HEK293 (cell line): ENCODE data around the gene CCDC51.

ENCODE experiments used
- ATF2 ChIP-seq: fragments of 450-650 bp; formaldehyde crosslinking; IDR thresholded peaks from 2 replicates; pipeline ENCODE4 v1.5.1; 2016; ENCODE audit warnings: missing biosample characterization, missing genetic modification characterization, low read depth
- GLIS2 ChIP-seq: fragments of 450-650 bp; formaldehyde crosslinking; IDR thresholded peaks from 2 replicates; pipeline ENCODE4 v1.5.1; 2016; ENCODE audit warnings: missing biosample characterization, missing genetic modification characterization
- INSM2 ChIP-seq: fragments of 450-650 bp; formaldehyde crosslinking; IDR thresholded peaks from 2 replicates; pipeline ENCODE4 v1.5.1; 2016; ENCODE audit warnings: missing biosample characterization, missing genetic modification characterization
- KLF16 ChIP-seq: fragments of 450-650 bp; formaldehyde crosslinking; IDR thresholded peaks from 2 replicates; pipeline ENCODE4 v1.5.1; 2017; ENCODE audit warnings: missing biosample characterization, missing genetic modification characterization
- KLF8 ChIP-seq: fragments of 450-650 bp; formaldehyde crosslinking; IDR thresholded peaks from 2 replicates; pipeline ENCODE4 v1.5.1; 2016; ENCODE audit warnings: missing biosample characterization, missing genetic modification characterization
- PRDM10 ChIP-seq: fragments of 450-650 bp; formaldehyde crosslinking; IDR thresholded peaks from 2 replicates; pipeline ENCODE4 v1.5.1; 2016; ENCODE audit warnings: missing biosample characterization, missing genetic modification characterization
- SP7 ChIP-seq: fragments of 450-650 bp; formaldehyde crosslinking; IDR thresholded peaks from 2 replicates; pipeline ENCODE4 v1.5.1; 2016; ENCODE audit warnings: missing biosample characterization, missing genetic modification characterization
- ZBTB11 ChIP-seq: fragments of 450-650 bp; formaldehyde crosslinking; conservative IDR thresholded peaks from 2 replicates; pipeline ENCODE4 v1.5.1; 2016; ENCODE audit warnings: low read depth, missing biosample characterization, missing genetic modification characterization
- ZBTB48 ChIP-seq: fragments of 450-650 bp; formaldehyde crosslinking; IDR thresholded peaks from 2 replicates; pipeline ENCODE4 v1.5.1; 2016; ENCODE audit warnings: missing biosample characterization, missing genetic modification characterization
- ZFP41 ChIP-seq: fragments of 450-650 bp; formaldehyde crosslinking; IDR thresholded peaks from 2 replicates; pipeline ENCODE4 v1.5.1; 2016; ENCODE audit warnings: missing biosample characterization, missing genetic modification characterization, borderline replicate concordance
- ZNF335 ChIP-seq: fragments of 450-650 bp; formaldehyde crosslinking; conservative IDR thresholded peaks from 2 replicates; pipeline ENCODE4 v1.5.1; 2016; ENCODE audit warnings: missing biosample characterization, missing genetic modification characterization
- ZNF362 ChIP-seq: fragments of 450-650 bp; formaldehyde crosslinking; IDR thresholded peaks from 2 replicates; pipeline ENCODE4 v1.5.1; 2016; ENCODE audit warnings: missing biosample characterization, missing genetic modification characterization
- ZNF394 ChIP-seq: fragments of 450-650 bp; formaldehyde crosslinking; IDR thresholded peaks from 2 replicates; pipeline ENCODE4 v1.5.1; 2016; ENCODE audit warnings: missing biosample characterization, missing genetic modification characterization, mild to moderate bottlenecking, moderate library complexity, borderline replicate concordance
- ZNF48 ChIP-seq: fragments of 450-650 bp; formaldehyde crosslinking; IDR thresholded peaks from 2 replicates; pipeline ENCODE4 v1.5.1; 2016; ENCODE audit warnings: missing biosample characterization, missing genetic modification characterization
- ZNF513 ChIP-seq: fragments of 450-650 bp; IDR thresholded peaks from 2 replicates; pipeline ENCODE4 v1.5.1; 2018; ENCODE audit warnings: missing biosample characterization, missing genetic modification characterization
- ZNF521 ChIP-seq: fragments of 450-650 bp; formaldehyde crosslinking; IDR thresholded peaks from 2 replicates; pipeline ENCODE4 v1.5.1; 2017; ENCODE audit warnings: missing biosample characterization, mild to moderate bottlenecking, missing genetic modification characterization
- ZNF629 ChIP-seq: fragments of 450-650 bp; formaldehyde crosslinking; IDR thresholded peaks from 2 replicates; pipeline ENCODE4 v1.5.1; 2017; ENCODE audit warnings: missing biosample characterization, missing genetic modification characterization
- ZNF639 ChIP-seq: fragments of 450-650 bp; formaldehyde crosslinking; IDR thresholded peaks from 2 replicates; pipeline ENCODE4 v1.5.1; 2016; ENCODE audit warnings: missing biosample characterization, missing genetic modification characterization
- ZNF660 ChIP-seq: fragments of 450-650 bp; IDR thresholded peaks from 2 replicates; pipeline ENCODE4 v1.5.1; 2018; ENCODE audit warnings: missing biosample characterization, mild to moderate bottlenecking, missing genetic modification characterization
- ZNF707 ChIP-seq: fragments of 450-650 bp; formaldehyde crosslinking; IDR thresholded peaks from 2 replicates; pipeline ENCODE4 v1.5.1; 2016; ENCODE audit warnings: missing biosample characterization, missing genetic modification characterization
- ZNF747 ChIP-seq: fragments of 450-650 bp; formaldehyde crosslinking; IDR thresholded peaks from 2 replicates; pipeline ENCODE4 v1.5.1; 2016; ENCODE audit warnings: missing biosample characterization, missing genetic modification characterization
- ZSCAN23 ChIP-seq: fragments of 450-650 bp; formaldehyde crosslinking; IDR thresholded peaks from 2 replicates; pipeline ENCODE4 v1.5.1; 2016; ENCODE audit warnings: missing biosample characterization, missing genetic modification characterization
- ZSCAN4 ChIP-seq: fragments of 450-650 bp; formaldehyde crosslinking; IDR thresholded peaks from 2 replicates; pipeline ENCODE4 v1.5.1; 2017; ENCODE audit warnings: missing biosample characterization, missing genetic modification characterization

CCDC51 gene

GRCh38 chr3:48472923-48473616 lies 33.2 kb upstream of the CCDC51 start (continued):
- TF ChIP-seq ZBTB48 (tag by site-specific recombination), result peak; percentile 7; the same call in 1 of the 2 replicates
- no peak for TF ChIP-seq ZNF48 (tag by site-specific recombination)
- no peak for TF ChIP-seq ZNF362 (tag by site-specific recombination)
- TF ChIP-seq ZNF629, result peak; percentile 95
- peak; percentile 39; the same call in 1 of the 2 replicates for TF ChIP-seq ZNF394
- TF ChIP-seq ZNF335, result peak; percentile 74
- no peak for TF ChIP-seq ZNF521 (tag by site-specific recombination)
- TF ChIP-seq ZNF660 (tag by site-specific recombination), result peak; percentile 32; the same call in 1 of the 2 replicates
- TF ChIP-seq ZSCAN23 (tag by site-specific recombination), result no peak
- TF ChIP-seq ZBTB11 (tag by site-specific recombination), result 0 out of 2 replicates have a peak, but pooled peaks have one; percentile 33
- TF ChIP-seq INSM2 (tag by site-specific recombination), result 0 out of 2 replicates have a peak, but pooled peaks have one; percentile 16
- TF ChIP-seq GLIS2, result peak; percentile 87
- peak; percentile 97 for TF ChIP-seq ATF2 (tag by site-specific recombination)
- TF ChIP-seq ZNF747 (tag by site-specific recombination), result no peak
- no peak for TF ChIP-seq ZNF707 (tag by site-specific recombination)
- peak; percentile 82 for TF ChIP-seq SP7 (tag by site-specific recombination)
- no peak for TF ChIP-seq ZFP41 (tag by site-specific recombination)
- TF ChIP-seq KLF8, result peak; percentile 67; the same call in 1 of the 2 replicates
- TF ChIP-seq ZSCAN4 (tag by site-specific recombination), result peak; percentile 95
- no peak for TF ChIP-seq ZNF513
- 0 out of 2 replicates have a peak, but pooled peaks have one; percentile 47 for TF ChIP-seq KLF16 (tag by site-specific recombination)
- 0 out of 2 replicates have a peak, but pooled peaks have one; percentile 26 for TF ChIP-seq ZNF639 (tag by site-specific recombination)
- TF ChIP-seq PRDM10 (tag by site-specific recombination), result peak; percentile 74
